Measurements from ENCODE around the gene LMBRD2.
"Not testable (repeated sequence)": the region's sequence is repeated elsewhere in the genome, so short reads cannot be mapped to it uniquely, and the experiment has no call there.

Gene LMBRD2

GRCh38 chr5:36160617-36161016 is 8.9 kb upstream of the LMBRD2 start:
- DNase-seq, result no peak

- no peak for DNase-seq
These were observed 6.5 kb upstream of the LMBRD2 start for GRCh38 chr5:36158144-36158543.

GRCh38 chr5:36156619-36157018 is 4.9 kb upstream of the LMBRD2 start:
- DNase-seq, result no peak

GRCh38 chr5:36156121-36156601 is 4.5 kb upstream of the LMBRD2 start:
- no peak for DNase-seq

- no peak for DNase-seq
These were observed 3.6 kb upstream of the LMBRD2 start for GRCh38 chr5:36155291-36155690.

- DNase-seq, result no peak
These were observed 2.0 kb upstream of the LMBRD2 start for GRCh38 chr5:36153726-36154125.

- no peak for DNase-seq
These were observed 1.6 kb upstream of the LMBRD2 start for GRCh38 chr5:36153298-36153677.

- no peak for DNase-seq
These were observed 924 bp upstream of the LMBRD2 start for GRCh38 chr5:36152324-36153297.

GRCh38 chr5:36150676-36151433 is 832 bp downstream of the LMBRD2 start:
- DNase-seq, result no peak

GRCh38 chr5:36147681-36148080 is 4.0 kb downstream of the LMBRD2 start:
- DNase-seq, result no peak

- DNase-seq, result no peak
These were observed 5.3 kb downstream of the LMBRD2 start for GRCh38 chr5:36146390-36146789.

GRCh38 chr5:36145311-36145710 is 6.4 kb downstream of the LMBRD2 start:
- no peak for DNase-seq

- DNase-seq, result no peak
These were observed 12.6 kb downstream of the LMBRD2 start for GRCh38 chr5:36138900-36139683.

- DNase-seq, result no peak
These were observed 15.1 kb downstream of the LMBRD2 start for GRCh38 chr5:36136581-36136980.

- DNase-seq, result no peak
These were observed 15.7 kb downstream of the LMBRD2 start for GRCh38 chr5:36135988-36136387.

GRCh38 chr5:36133009-36133408 is 18.7 kb downstream of the LMBRD2 start:
- not testable (repeated sequence) for DNase-seq

GRCh38 chr5:36129666-36130065 is 22.0 kb downstream of the LMBRD2 start:
- not testable (repeated sequence) for DNase-seq

GRCh38 chr5:36128795-36129194 is 22.9 kb downstream of the LMBRD2 start:
- no peak for DNase-seq

GRCh38 chr5:36125868-36126267 is 25.8 kb downstream of the LMBRD2 start:
- DNase-seq, result no peak

- DNase-seq, result no peak
These were observed 40.4 kb downstream of the LMBRD2 start for GRCh38 chr5:36111238-36111637.

- no peak for DNase-seq
These were observed 42.8 kb downstream of the LMBRD2 start for GRCh38 chr5:36108758-36109460.

- no peak for DNase-seq
These were observed 45.9 kb downstream of the LMBRD2 start for GRCh38 chr5:36105819-36106218.

Measured in cerebellar nuclear complex (tissue), 1 donor.